HG03064 (cell line): ENCODE data around the gene TMEM63C.

ENCODE experiments used
- ATAC-seq: cut with Tn5 transposase; IDR thresholded peaks from one replicate; pipeline ENCODE4 v1.9.1; 2021; ENCODE audit warnings: low read depth; ENCODE audit not compliant: unreplicated experiment

The TMEM63C gene

GRCh38 chr14:77250927-77251326, 69.3 kb downstream of the TMEM63C start:
- ATAC-seq = no peak

GRCh38 chr14:77251870-77252269, 70.3 kb downstream of the TMEM63C start:
- ATAC-seq = no peak

- ATAC-seq = no peak
These were observed 72.0 kb downstream of the TMEM63C start for GRCh38 chr14:77253333-77254190.

- ATAC-seq = no peak
These were observed 75.1 kb downstream of the TMEM63C start for GRCh38 chr14:77256694-77257093.

- no peak for ATAC-seq
These were observed 76.1 kb downstream of the TMEM63C start for GRCh38 chr14:77257700-77258099.

GRCh38 chr14:77258566-77258965, 77.0 kb downstream of the TMEM63C start:
- ATAC-seq = no peak

GRCh38 chr14:77259025-77259715, 77.6 kb downstream of the TMEM63C start:
- ATAC-seq = no peak

GRCh38 chr14:77260199-77260598, 78.6 kb downstream of the TMEM63C start:
- ATAC-seq = no peak

GRCh38 chr14:77260631-77261030, 79.0 kb downstream of the TMEM63C start:
- ATAC-seq = no peak

- no peak for ATAC-seq
These were observed 83.0 kb downstream of the TMEM63C start for GRCh38 chr14:77264466-77265186.

- no peak for ATAC-seq
These were observed 83.6 kb downstream of the TMEM63C start for GRCh38 chr14:77265187-77265515.

- no peak for ATAC-seq
These were observed 84.2 kb downstream of the TMEM63C start for GRCh38 chr14:77265561-77266335.

GRCh38 chr14:77266336-77266735, 84.7 kb downstream of the TMEM63C start:
- ATAC-seq = no peak

- ATAC-seq = no peak
These were observed 86.5 kb downstream of the TMEM63C start for GRCh38 chr14:77267937-77268699.

GRCh38 chr14:77268989-77269600, 87.5 kb downstream of the TMEM63C start:
- no peak for ATAC-seq

- no peak for ATAC-seq
These were observed 88.9 kb downstream of the TMEM63C start for GRCh38 chr14:77270361-77271112.

GRCh38 chr14:77271113-77271710, 89.6 kb downstream of the TMEM63C start, which contains the start of gene NGB:
TSS of gene NGB (minus strand) at chr14:77271206. CDS start at chr14:77270937, 269 bp downstream.
- no peak for ATAC-seq

GRCh38 chr14:77272261-77272660, 90.7 kb downstream of the TMEM63C start:
- ATAC-seq = no peak
